Erythroblast (primary cell): ENCODE results near the gene ICA1.
A peak's percentile ranks its signal among the peaks of the same experiment; 100 is the strongest.

Experiments
- DNase-seq, 2 experiments: peaks; one replicate each; lab custom pipeline; 2025; lab: John Stamatoyannopoulos, UW
- GATA1 ChIP-seq: IDR thresholded peaks from 2 replicates; pipeline ENCODE4 v1.6.1; 2011; ENCODE audit warnings: low read depth, mild to moderate bottlenecking, control low read depth, low read length, moderate library complexity
- POLR2A ChIP-seq: IDR thresholded peaks from 2 replicates; pipeline ENCODE4 v1.6.1; 2011; ENCODE audit warnings: mild to moderate bottlenecking, low read length

ICA1 gene

GRCh38 chr7:8282871-8283270 is 20.9 kb upstream of the ICA1 start:
- no peak for DNase-seq
- TF ChIP-seq POLR2A (no peak), GATA1 (no peak)

GRCh38 chr7:8282162-8282561 is 20.2 kb upstream of the ICA1 start:
- no peak for DNase-seq
- TF ChIP-seq POLR2A (no peak), GATA1 (no peak)

DNA sequence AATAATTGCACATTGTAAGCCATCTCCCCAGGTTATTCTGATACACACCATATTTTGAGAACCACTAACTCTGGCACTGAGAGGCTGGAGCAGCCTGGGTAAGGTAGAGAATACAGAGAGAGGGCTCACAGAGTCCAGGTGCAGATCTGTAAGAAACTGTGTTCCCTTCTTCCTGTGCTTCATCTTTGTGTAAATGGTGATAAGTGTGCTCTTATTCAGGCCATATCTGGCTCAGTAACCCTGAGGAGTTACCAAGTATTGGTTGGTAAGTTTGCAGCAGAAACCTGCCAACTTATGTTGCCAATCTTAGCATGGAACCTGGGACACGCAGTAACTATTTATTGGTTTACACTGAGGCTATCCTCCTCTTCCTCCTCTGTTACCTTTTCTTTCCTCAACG is 16.2 kb upstream of the ICA1 start:
- no peak for DNase-seq
- TF ChIP-seq GATA1 (no peak), POLR2A (no peak)

GRCh38 chr7:8277394-8277982 is 15.5 kb upstream of the ICA1 start:
- TF ChIP-seq POLR2A (no peak), GATA1 (no peak)
- DNase-seq: peak; percentile 23 to 36

DNA sequence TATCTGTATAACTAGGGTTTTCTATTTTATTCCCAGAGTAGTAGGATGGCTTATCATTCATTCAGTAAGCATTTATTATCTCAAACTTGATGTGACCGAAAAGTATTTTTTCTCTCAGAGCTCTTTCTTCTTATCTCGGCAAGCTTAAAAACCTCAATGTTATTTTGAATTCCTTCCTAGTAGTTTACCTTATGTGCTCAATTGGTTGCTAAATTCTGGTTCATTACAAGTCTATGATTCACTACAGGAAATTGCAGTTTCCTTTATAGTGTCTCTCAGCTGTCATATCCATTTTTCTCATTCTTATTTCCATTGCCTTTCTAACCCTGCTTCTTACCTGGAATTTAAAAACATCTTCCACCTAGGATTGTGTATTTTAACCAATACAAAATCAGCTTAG is 12.6 kb upstream of the ICA1 start:
- no peak for DNase-seq
- no peak for TF ChIP-seq POLR2A
- no peak for TF ChIP-seq GATA1

DNA sequence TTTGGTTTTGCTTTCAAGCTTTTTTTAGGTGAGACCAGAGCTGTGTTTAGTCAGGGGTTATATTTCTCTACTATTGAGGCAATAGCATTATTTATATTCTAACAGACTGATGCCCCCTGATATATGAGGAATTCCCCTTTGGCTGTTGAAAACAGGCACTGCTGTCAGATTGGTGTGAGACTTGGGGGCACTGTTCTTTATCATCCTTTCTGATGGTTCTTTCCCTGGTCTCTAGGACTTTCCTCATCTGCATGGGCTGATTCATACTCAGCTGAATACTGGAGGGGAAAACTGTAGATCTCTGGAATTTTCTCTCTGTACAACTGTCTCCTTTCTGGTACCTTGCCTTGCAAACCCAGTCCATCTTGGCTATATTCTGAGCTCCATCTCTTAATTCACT is 10.0 kb upstream of the ICA1 start:
- DNase-seq: no peak
- TF ChIP-seq POLR2A: no peak
- no peak for TF ChIP-seq GATA1

- DNase-seq: no peak
- TF ChIP-seq GATA1 (no peak), POLR2A (no peak)
Measured at GRCh38 chr7:8263048-8263447, 1.1 kb upstream of the ICA1 start.

DNA sequence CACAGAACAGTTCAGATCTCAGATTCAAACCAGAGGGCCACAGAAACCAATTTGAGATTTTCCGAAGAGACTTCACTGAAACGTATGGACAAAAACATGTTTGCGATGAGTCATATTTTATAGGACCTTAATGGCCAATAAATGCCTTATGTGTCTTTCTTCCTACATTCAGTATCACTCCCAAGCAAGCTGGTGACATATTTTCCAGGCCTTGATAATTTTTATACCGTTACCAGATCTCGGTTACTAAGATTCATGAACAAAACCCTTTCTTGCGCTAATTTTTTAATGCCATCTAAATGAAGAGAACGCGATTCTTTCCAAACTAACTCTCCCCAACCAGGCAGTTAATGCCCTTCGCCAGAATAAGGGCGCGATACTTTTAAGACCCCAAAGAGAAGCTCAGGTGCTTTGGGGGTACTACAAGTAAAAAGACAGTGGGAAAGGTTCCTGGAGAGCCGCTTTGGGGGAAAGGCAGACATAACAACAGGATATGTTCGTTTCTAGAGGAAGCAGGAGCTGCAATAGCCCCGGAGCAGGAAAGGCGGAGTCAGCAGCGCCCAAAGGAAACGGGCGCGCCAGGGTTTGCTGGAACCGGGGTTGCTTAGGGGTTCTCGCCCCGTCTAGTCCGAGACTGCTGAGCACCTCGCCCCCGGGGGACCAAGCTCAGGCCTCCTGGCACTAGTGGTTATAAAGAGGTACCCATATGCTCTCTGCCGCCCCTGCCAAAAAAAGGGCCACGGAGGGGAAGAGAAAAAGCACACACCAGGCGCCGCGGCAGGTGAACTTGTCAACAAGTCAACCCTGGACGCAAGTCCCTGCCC is 884 bp downstream of the ICA1 start:
- TF ChIP-seq GATA1 (no peak), POLR2A (peak; percentile 53)
- DNase-seq: peak; percentile 50 to 60

DNA sequence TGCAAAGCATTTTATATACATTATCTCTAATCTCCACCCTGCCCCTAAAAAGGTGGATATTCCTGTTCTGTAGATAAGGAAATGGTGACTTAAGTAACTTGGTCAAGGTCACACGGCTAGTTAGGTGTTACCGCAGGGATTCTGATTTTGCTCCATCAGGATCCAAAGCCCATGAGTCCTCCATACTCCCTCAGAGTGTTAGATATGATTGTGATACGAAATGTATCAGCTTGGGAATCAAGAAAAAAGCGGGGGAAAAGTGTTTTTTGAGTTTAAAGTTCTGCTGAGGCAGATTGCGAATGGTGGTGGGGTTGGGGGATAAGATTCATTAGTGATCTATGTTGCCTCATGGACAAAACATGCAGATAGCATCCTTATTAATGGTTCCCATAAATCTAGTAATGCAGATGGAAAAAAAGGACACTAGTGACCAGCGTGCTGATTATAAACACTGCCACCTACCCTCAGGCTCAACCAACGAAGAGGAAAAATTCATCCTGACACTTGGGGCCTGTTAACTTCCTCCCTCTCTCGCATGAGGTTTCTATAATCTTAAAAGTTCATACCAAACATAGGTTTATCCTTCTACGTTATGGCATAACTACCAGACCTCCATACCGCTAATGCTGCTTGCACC is 2.3 kb downstream of the ICA1 start:
- TF ChIP-seq POLR2A: no peak
- TF ChIP-seq GATA1: no peak
- peak in 1 of 2 experiments; percentile 7 for DNase-seq

- DNase-seq: no peak
- TF ChIP-seq GATA1 (no peak), POLR2A (no peak)
Measured at GRCh38 chr7:8258734-8259133, 3.2 kb downstream of the ICA1 start.

DNA sequence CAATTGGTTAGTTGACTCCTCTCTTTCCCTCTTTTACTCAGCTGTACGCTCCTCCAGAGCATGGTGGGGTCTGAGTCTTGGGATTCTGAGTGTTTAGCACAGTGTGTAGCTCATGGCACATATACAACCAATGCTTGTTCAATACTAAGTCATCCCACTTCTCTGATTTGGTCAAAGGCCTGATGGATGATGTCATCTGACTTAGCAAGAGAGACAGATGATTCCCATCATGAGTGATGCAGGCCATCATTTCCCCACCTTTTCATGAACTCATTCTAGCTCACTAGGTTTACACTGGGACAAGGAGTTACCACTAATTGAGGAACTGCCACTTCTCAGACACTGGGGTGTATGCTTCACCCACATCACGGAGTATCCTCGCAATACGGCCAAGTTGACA is 3.8 kb downstream of the ICA1 start:
- no peak for TF ChIP-seq GATA1
- TF ChIP-seq POLR2A: no peak
- DNase-seq: no peak

DNA sequence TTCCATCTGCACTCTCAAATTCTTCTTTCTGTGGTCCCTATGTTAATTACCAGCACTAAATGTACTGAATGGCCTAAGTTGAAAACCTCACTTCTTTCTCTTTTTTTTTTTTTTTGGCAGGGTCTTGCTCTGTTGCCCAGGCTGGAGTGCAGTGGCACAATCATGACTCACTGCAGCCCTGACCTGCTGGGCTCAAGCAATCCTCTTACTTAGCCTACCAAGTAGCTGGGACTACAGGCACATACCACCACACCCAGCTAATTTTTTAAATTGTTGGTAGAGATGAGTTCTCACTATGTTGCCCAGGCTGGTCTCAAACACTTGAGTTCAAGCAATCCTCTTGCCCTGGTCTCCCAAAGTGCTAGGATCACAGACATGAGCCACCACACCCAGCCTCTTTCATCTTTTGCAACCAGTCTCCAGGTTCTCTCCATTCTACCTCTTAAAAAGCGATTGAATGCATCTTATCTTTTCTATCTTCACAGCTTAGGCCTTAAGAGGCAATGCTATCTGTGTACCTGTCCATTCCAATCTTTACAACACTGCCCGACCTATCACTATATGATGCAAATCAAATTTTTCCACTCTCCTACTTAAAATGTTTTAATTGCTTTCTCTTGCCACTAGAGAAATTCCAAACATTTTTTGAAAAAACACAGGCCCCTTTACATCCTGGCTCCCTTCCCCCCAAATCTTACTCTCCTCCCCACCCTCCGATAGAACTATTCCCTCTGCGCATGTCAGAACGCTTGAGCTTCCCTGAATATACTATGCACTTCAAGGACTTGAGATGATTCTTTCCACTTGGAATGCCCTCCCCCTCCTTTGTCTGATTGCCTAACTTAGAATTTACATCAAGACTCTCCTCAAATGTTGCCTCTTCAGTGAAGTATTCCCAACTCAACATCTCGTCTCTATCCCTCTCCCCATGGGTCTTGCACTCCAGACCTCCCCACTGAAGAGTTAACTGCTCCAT is 6.0 kb downstream of the ICA1 start:
- TF ChIP-seq GATA1 (no peak), POLR2A (no peak)
- DNase-seq: no peak

GRCh38 chr7:8254667-8255066 is 7.3 kb downstream of the ICA1 start:
- TF ChIP-seq GATA1: no peak
- TF ChIP-seq POLR2A: no peak
- DNase-seq: no peak
